Right forelimb (tissue), 1 donor: Measurements from ENCODE around the gene PPM1E.

Experiments used
- DNase-seq: peaks from one replicate; pipeline ENCODE4 v3.0.0-alpha.2; 2018

Gene PPM1E

DNA sequence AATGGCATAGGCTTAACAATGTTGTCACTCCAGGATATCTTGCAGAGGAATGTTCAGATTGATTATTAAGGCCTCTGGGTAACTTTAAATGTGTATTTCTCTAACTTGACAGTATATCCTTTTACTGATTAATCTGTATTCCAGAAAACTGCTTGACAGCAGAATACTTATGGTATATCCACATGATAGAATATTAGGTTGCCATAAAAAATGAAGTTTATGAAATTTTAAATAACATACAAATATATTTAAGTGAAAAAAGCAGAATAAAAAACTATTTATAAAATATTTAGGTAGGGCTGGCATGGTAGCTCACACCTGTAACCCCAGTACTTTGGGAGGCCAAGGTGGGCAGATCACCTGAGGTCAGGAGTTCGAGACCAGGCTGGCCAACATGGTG is 244.4 kb downstream of the PPM1E start:
- no peak for DNase-seq

DNA sequence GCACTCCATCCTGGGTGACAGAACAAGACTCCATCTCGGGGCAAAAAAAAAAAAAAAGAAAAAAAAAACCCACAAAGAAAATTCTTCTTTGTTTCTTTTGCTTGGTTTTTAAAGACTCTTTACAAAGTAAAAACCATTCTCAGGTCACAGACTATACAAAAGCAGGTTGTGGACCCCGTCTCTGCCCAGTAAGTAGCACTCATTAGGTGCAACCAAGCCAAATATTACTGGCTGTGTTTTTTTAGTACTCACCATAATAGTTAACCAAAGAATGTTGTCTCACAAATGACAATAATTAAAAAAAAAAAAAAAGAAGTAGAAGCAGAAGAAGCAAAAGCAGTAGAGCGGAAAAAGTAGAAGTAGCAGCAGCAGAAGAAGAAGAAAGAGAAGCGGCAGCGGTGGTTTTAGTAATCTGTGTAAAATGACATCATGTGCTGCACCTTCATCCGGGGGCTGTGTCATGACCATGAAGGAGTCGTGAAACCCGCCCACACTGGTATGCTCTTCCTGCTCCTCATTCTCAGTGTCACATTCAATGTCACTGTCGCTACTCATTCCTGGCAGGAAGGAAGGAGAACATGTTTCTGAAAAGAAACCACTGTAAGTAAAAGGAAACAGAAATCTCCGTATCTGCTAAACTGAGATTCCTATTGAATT is 245.6 kb downstream of the PPM1E start:
- DNase-seq, result no peak

DNA sequence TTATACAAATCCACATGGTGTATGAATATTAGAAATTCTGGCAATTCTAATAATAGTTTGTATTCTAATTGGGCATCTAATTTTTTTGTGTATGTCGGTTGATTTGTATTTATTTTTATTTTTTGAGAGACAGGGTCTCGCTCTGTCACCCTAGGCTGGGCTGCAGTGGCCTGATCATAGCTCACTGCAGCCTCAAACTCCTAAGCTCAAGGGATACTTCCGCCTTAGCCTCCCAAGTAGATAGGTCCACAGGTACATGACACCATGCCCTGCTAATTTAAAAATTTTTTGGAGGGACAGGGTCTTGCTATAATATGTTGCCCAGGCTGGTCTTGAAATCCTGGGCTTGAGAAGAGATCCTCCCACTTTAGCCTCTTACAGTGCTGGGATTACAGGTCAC is 246.5 kb downstream of the PPM1E start:
- DNase-seq, result no peak

DNA sequence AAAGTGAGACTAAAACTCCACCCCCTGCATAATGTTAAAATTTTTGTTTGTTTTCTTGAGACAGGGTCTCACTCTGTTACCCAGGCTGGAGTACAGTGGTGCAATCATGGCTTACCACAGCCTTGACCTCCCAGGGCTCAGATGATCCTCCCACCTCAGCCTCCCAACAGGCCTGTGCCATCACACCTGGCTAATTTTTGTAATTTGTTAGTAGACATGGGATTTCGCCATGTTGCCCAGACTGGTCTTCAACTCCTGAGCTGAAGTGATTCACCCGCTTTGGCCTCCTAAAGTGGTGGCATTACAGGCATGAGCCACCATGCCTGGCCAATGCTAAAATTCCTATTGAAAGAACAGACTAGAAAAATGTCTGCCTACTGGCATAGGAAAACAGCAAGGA is 247.2 kb downstream of the PPM1E start:
- no peak for DNase-seq

DNA sequence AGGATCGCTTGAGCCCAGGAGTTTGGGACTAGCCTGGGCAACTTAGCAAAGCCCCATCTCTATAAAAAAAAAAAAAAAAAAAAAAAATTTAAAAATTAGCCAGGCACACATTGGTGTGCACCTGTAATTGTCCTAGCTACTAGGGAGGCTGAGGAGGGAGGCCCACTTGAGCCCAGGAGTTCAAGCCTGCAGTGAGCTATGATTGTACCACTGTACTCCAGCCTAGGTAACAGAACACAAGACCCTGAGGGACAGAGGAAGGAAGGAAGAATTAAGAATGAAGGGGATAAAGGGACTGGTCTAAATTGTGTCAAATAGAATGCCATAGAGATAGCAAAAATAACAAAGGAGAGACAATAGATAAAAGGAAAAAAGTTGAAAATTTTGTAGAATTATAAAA is 248.2 kb downstream of the PPM1E start:
- DNase-seq, result no peak

DNA sequence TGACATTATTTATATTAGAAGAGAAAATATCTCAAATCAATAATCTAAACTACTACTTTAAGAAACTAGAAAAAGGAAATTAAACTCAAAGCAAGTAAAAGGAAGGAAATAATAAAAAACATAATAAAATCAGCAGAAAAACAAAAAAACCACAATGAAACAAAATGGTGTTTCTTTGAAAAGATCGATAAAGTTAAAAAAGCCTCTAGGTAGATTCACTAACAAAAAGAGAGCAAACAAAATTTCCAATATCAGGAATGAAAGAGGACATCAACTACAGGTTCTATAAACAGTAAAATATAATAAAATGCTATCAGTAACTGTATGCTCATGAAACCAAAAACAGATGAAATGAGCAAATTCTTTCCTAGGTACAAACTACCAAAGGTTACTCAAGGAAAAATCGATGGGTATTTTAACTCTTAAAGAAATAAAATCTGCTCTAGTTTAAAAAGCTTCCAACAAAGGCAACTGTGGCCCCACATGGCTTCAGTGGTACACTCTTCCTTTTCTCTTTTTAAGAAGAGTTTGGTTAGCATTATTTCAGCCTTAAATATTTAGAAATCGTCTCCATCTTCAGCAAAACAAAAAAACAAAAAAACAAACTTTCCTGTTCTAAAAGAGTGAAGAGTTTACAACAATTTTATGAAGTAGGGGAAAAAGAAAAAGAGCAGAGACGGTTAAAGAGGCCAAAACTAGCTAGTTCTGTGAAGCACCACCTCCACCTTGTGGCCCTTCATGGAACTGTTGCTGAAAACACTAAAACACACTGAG is 248.9 kb downstream of the PPM1E start:
- peak; percentile 75 for DNase-seq

DNA sequence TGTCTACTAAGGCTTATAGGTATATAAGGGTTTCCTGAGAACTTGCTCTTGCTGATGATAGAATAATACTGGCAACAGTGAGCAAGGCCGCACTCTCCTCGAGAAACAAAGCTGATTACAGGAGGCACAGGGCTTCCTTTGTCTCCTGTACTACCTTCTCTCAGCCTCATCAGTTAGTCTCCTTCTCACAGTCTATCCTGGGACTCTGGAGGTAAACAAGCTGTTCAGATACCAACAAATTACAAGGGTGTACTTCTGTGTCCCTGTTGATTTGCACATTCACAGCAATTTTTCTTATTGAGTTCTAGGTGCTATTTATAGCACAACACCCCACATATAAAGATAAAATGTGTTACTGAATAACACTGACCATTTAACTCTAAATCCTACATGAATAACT is 252.3 kb downstream of the PPM1E start:
- no peak for DNase-seq

DNA sequence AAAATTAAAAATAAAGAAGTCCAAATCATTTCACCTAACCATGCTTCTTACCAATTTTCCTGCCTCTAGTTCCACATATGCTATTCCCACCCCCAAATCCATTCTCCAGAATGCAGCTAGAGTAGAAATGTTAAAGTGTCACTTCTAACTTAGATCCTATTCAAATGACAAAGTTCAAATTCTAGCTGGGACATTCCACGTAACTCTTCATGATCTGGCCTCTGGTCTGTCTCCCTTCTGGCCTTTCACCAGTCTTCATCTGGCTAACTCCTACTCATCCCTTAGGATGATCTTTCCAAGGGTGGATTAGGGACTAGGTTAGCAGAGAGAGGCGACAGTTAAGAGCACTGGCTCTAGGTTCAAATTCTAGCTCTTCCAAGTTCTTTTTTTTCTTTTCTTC is 253.1 kb downstream of the PPM1E start:
- DNase-seq, result no peak

DNA sequence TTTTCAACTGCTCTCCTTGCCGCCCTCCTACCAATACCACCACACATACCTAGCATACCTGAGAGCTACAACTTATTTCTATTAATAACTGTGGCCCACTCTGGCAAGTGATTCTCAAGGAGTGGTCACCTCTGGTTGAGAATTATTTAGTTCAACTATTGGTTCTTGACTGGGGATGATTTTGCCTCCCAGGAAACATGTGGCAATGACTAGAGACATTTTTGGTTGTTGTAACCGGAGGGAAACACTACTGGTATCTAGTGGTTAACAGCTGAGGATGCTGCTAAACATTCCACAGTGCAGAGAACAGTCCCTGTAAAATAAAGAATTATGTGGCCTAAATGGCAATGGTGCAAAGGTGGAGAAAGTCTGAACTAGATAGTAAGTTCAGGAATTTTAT is 254.4 kb downstream of the PPM1E start:
- DNase-seq, result no peak

DNA sequence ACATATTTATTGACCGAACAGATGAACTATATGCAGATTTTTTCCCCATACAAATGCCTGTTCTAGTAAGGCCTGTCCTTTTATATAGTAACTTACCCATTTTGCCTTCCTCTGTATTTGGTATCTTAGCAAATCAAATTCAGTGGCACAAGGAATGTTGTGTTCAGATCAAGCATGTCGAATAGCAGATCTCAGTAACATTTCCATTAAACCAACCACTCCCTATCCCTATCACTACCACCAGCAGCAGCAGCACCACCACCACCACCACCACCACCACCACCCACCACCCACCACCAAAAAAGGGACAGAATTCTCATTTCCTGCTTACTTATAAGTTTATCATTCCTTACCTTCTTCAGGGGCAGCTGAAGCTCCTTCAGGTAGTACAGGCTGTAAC is 256.3 kb downstream of the PPM1E start:
- no peak for DNase-seq

DNA sequence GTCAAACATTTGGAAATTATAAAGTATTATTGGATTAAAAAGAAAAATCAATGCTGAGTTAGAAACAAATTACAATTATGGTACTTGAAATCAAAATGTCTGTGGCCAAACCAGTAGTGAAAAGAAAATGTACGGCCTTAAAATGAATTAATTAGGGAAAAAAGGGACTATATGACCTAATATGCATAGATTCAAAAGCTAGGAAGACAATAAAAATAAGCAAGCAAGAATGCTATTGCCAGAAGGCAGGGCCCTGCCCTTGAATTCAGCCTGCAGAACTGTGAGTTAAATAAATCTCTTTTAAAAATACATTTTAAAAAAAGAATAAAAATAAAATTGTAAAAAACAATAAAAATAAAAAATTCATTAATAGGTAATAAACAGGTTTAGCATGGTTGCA is 262.4 kb downstream of the PPM1E start:
- no peak for DNase-seq

DNA sequence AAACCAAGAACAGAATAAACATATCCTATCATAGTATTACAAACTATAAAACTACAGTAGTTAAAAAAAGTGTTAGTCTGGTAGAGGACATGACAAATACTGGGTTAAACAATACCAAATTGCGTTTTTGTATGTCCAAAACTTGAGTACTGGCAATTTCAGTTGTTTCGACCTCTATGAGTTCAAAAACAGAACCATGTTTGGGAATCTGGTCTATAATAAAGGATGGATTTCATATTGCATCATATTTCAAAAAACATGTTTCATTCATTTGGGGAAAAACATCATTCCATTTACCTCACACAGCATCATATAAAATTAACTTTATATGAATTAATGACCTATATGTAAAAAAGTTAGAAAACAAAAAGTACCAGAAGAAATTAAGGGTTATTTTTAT is 269.3 kb downstream of the PPM1E start:
- DNase-seq, result no peak

DNA sequence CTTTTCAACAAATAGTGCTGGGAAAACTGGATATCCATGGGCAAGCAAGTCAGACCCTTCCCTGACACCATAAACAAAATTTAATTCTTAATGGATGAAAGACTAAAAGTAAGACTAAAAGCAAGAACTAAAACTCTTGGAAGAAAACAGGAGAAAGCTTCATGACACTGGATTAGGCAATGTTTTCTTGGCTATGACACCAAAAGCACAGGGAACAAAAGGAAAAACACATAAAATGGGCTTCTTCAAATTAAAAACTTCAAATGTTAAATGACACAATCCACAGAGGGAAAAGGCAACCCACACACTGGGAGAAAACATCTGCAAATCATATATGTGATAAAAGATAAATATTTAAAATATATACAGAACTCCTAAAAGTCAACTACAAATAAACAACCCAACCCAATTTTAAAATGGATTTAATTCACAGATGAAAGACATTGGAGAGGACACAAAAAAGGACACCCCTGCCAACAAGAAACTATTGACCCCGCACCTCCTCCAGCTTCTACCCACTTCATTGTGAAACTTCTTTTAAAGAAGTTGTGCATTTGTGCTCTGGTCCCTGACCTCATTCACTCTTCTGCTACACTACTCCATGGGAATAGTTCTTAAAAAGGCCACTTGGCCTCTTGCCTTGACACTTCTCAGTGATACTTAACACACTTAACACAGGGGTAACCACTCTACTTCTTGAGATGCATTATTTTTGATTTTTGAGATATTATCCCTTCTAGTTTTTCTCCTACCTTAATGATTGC is 270.7 kb downstream of the PPM1E start:
- DNase-seq, result no peak

DNA sequence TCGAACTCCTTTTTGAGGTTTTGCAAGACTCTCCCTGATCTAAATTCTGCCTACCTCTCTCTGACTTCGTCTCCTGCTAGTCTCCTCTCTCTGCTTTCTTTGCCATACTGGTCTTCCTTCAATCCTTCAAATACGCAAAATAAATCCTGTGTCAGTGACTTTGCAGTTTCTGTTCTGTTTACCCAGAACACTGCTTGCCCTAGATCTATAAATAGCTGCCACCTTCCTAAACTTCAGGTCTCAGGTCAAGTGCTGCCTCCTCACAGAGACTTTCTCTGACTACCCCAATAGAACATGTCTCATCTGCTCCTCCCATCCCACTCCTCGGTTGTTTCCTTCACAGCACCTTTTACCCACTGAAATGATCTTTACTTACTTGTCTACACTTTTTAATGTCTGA is 272.1 kb downstream of the PPM1E start:
- no peak for DNase-seq

DNA sequence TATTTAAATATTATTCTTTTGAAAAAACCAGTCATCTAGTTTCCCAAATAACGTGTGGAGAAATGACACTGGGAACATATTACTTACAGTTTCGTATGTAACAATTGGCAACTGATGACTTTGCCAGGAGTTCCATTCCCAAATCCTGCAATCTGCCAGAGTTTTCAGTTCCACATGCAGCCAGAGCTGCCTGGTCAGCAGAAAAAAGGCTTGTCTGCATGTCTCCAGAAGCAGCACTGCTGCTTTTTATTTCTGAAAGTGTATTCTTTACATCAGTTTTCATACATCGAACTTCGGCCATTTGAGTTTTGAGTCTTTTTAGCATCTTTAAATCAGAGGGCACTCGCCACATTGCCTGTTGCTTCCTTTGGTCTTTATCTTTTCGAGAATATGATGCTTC is 272.7 kb downstream of the PPM1E start:
- DNase-seq, result peak; percentile 43

DNA sequence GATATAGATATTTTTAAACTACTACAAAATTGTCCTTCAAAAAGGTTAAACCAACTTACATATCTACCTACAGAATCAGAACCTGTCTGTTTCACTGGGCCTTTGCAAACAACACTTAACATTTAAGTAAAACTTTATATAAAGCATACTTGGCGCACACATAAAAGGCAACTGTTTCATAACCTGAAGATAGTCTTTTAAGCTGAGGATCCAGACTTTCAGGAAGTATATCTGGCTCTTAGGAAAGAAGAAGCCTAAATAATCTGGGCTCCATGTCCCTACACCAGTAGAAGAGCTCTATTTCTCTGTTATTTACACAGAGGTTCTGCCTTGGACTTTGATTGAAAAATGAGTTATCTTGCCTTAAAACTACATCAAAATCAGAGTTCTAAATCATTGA is 275.2 kb downstream of the PPM1E start:
- no peak for DNase-seq
